CD4-positive, alpha-beta T cell (primary cell): ENCODE results near the gene CCDC107. TPM values are rescaled to one million over a fixed set of nuclear protein-coding genes. Genes with fewer than 3 reads are reported as not detected.
A peak's percentile ranks its signal among the peaks of the same experiment; 100 is the strongest.
"Not testable (repeated sequence)": the region's sequence is repeated elsewhere in the genome, so short reads cannot be mapped to it uniquely, and the experiment has no call there.

ENCODE experiments used
- ATAC-seq: fragments of 200-7000 bp; cut with Tn5 transposase; one replicate; pipeline ENCODE4 v1.10.0; 2022; ENCODE audit warnings: mild to moderate bottlenecking; ENCODE audit not compliant: poor library complexity
- CTCF ChIA-PET: fragments of 350-600 bp; sonication (Branson Sonifier 250); formaldehyde crosslinking; loops from one replicate; lab custom pipeline; 2021; ENCODE audit warnings: antibody characterized with exemption, inconsistent platforms; lab: Charles Lee
- POLR2A ChIA-PET: fragments of 350-600 bp; sonication (Branson Sonifier 250); formaldehyde crosslinking; loops from one replicate; lab custom pipeline; 2021; ENCODE audit warnings: antibody characterized with exemption, inconsistent platforms; lab: Charles Lee
- DNase-seq, 14 experiments: peaks; one replicate each; pipeline ENCODE4 v3.0.0-alpha.2; 2013 to 2020; ENCODE audit warnings: mixed read lengths in 2 of 14
- H3K27ac ChIP-seq, 2 donors: one replicate each; pipeline versions ENCODE4 v1.5.1 to v1.7.0; 2013; ENCODE audit warnings: low read length in 2 of 2, low read depth in 1 of 2, mild to moderate bottlenecking in 1 of 2
- H3K27me3 ChIP-seq, 2 experiments: 1 replicate in 1 of 2; 2 replicates in 1 of 2; pipeline versions ENCODE4 v1.6.1 to v1.7.0; 2013; ENCODE audit warnings: low read length in 2 of 2, control low read depth in 1 of 2, mild to moderate bottlenecking in 1 of 2, moderate library complexity in 1 of 2; ENCODE audit not compliant: insufficient read depth in 2 of 2, control insufficient read depth in 1 of 2
- H3K36me3 ChIP-seq: one replicate; pipeline ENCODE4 v1.6.1; 2013; ENCODE audit warnings: low read length, control low read depth; ENCODE audit not compliant: insufficient read depth
- H3K4me1 ChIP-seq: one replicate; pipeline ENCODE4 v1.6.1; 2013; ENCODE audit warnings: low read length, control low read depth; ENCODE audit not compliant: insufficient read depth
- H3K4me3 ChIP-seq: one replicate; pipeline ENCODE4 v1.5.1; 2013; ENCODE audit warnings: mild to moderate bottlenecking, low read length, moderate library complexity
- H3K9me3 ChIP-seq, 2 experiments: 1 replicate in 1 of 2; 2 replicates in 1 of 2; pipeline versions ENCODE4 v1.6.1 to v1.7.0; 2013; ENCODE audit warnings: low read length in 2 of 2, mild to moderate bottlenecking in 2 of 2, control low read depth in 1 of 2, moderate library complexity in 1 of 2; ENCODE audit not compliant: control insufficient read depth in 1 of 2, insufficient read depth in 1 of 2
- H3K27ac Mint-ChIP-seq: one replicate; pipeline ENCODE4 v1.8.0; 2020; ENCODE audit warnings: mixed read lengths
- H3K27me3 Mint-ChIP-seq: one replicate; pipeline ENCODE4 v1.8.0; 2021; ENCODE audit warnings: mixed read lengths
- H3K36me3 Mint-ChIP-seq: one replicate; pipeline ENCODE4 v1.8.0; 2021; ENCODE audit warnings: low read depth, mixed read lengths
- H3K4me1 Mint-ChIP-seq: one replicate; pipeline ENCODE4 v1.8.0; 2021; ENCODE audit warnings: low read depth, mixed read lengths
- H3K4me3 Mint-ChIP-seq: one replicate; pipeline ENCODE4 v1.8.0; 2020; ENCODE audit warnings: mild to moderate bottlenecking, mixed read lengths
- H3K9me3 Mint-ChIP-seq: one replicate; pipeline ENCODE4 v1.8.0; 2020; ENCODE audit warnings: mixed read lengths
- CTCF ChIP-seq: fragments of 200-600 bp; IDR thresholded peaks from one replicate; pipeline ENCODE4 v1.8.0; 2022; ENCODE audit warnings: antibody characterized with exemption, mild to moderate bottlenecking
- intact Hi-C, 2 experiments: fragments of 100-400 bp; cut with DNase I in 1 of 2; cut with micrococcal nuclease in 1 of 2; formaldehyde crosslinking; loops; one replicate each; pipeline versions ENCODE4 v1.15.1 to v1.9.0; 2023 to 2025; cut with DNase I, micrococcal nuclease
- total RNA-seq, 174 experiments: library from RNA in 2 of 174; stranded (reverse) in 2 of 174; gene quantifications; one replicate each; pipeline ENCODE4 v1.2.3 and lab custom pipeline; 2021 to 2026

Gene CCDC107
- total RNA-seq, 2 experiments from 2014 or later, result 10.2 TPM

- POLR2A ChIA-PET, result no interaction called here
- no peak overlapping the region for H3K27ac ChIP-seq
These were observed 15.0 kb upstream of the CCDC107 start for GRCh38 chr9:35643046-35643445.

GRCh38 chr9:35645736-35646135 is 12.4 kb upstream of the CCDC107 start:
- H3K27ac Mint-ChIP-seq, result peak overlapping the region; percentile 94
- intact Hi-C loops, result loop anchor here (1.0 to 5.0 kb wide), 7 partner anchors 41 to 169 kb away; partner anchors contain the start of genes CREB3 (in 1 of the 2), GBA2 (in 1 of the 2), HINT2 (in 1 of the 2) and RGP1 (in 1 of the 2)
- H3K9me3 ChIP-seq, H3K36me3 ChIP-seq, ATAC-seq, H3K27me3 ChIP-seq, H3K9me3 Mint-ChIP-seq, DNase-seq, H3K27me3 Mint-ChIP-seq: not testable (repeated sequence)
- ChIA-PET CTCF (interaction anchor here (0.7 to 7.8 kb wide), 12 partner anchors 14 to 539 kb away, joined by 3 to 94 read pairs (median 16); partner anchors contain the start of genes ARHGEF39, CCDC107, CREB3 and RMRP), POLR2A (interaction anchor here (0.8 to 6.3 kb wide), 18 partner anchors 11 to 103 kb away, joined by 4 to 175 read pairs (median 12); partner anchors contain the start of genes ARHGEF39, CCDC107, CD72 and CREB3)
- peak overlapping the region; percentile 94 for H3K4me3 Mint-ChIP-seq
- H3K4me1 Mint-ChIP-seq, result peaks cover 73% of the 10 kb centered on the region
- peaks cover 69% of the 10 kb centered on the region for H3K4me1 ChIP-seq
- peaks cover 32% of the 10 kb centered on the region for H3K36me3 Mint-ChIP-seq
- H3K4me3 ChIP-seq, result peak overlapping the region; percentile 72
- H3K27ac ChIP-seq, result peak overlapping the region; percentile 80 to 82

More at GRCh38 chr9:35643046-35643445, 15.0 kb upstream of the CCDC107 start:
- H3K4me1 ChIP-seq, result peaks cover 51% of the 10 kb centered on the region
- peaks cover 69% of the 10 kb centered on the region for H3K4me1 Mint-ChIP-seq
- intact Hi-C loops, result no loop called here
- H3K4me3 ChIP-seq, result no peak overlapping the region
- H3K9me3 ChIP-seq, result no peaks in the 10 kb centered on the region
- no peak for TF ChIP-seq CTCF
- H3K36me3 Mint-ChIP-seq, result peaks cover 22% of the 10 kb centered on the region
- H3K27me3 ChIP-seq, result no peaks in the 10 kb centered on the region
- peak overlapping the region; percentile 51 for H3K27ac Mint-ChIP-seq
- peak overlapping the region; percentile 20 for H3K4me3 Mint-ChIP-seq
- no peaks in the 10 kb centered on the region for H3K9me3 Mint-ChIP-seq
- CTCF ChIA-PET, result interaction anchor here (1.0 to 1.3 kb wide), 2 partner anchors 26 to 39 kb away, joined by 3 to 4 read pairs; no protein-coding TSS in a partner anchor
- DNase-seq (no peak), ATAC-seq (no peak)
- no peaks in the 10 kb centered on the region for H3K36me3 ChIP-seq
- no peaks in the 10 kb centered on the region for H3K27me3 Mint-ChIP-seq

GRCh38 chr9:35646153-35646532 is 11.9 kb upstream of the CCDC107 start:
- ChIA-PET CTCF (interaction anchor here (1.1 to 7.8 kb wide), 14 partner anchors 13 to 529 kb away, joined by 3 to 94 read pairs (median 12); partner anchors contain the start of genes ARHGEF39, CCDC107, CREB3 and FAM221B), POLR2A (interaction anchor here (0.6 to 6.3 kb wide), 23 partner anchors 11 to 1843 kb away, joined by 3 to 175 read pairs (median 10); partner anchors contain the start of genes ARHGEF39, CCDC107, CD72 and CREB3)
- H3K27ac ChIP-seq, result peak overlapping the region; percentile 80 to 82
- intact Hi-C loops, result loop anchor here (1.0 to 5.0 kb wide), 7 partner anchors 41 to 169 kb away; partner anchors contain the start of genes CREB3 (in 1 of the 2), GBA2 (in 1 of the 2), HINT2 (in 1 of the 2) and RGP1 (in 1 of the 2)
- H3K9me3 Mint-ChIP-seq, result no peaks in the 10 kb centered on the region
- H3K27ac Mint-ChIP-seq, result peak overlapping the region; percentile 94
- no peaks in the 10 kb centered on the region for H3K9me3 ChIP-seq
- peaks cover 73% of the 10 kb centered on the region for H3K4me1 Mint-ChIP-seq
- no peak for TF ChIP-seq CTCF
- peaks cover 32% of the 10 kb centered on the region for H3K36me3 Mint-ChIP-seq
- H3K4me1 ChIP-seq, result peaks cover 73% of the 10 kb centered on the region
- H3K36me3 ChIP-seq, result peaks cover 8% of the 10 kb centered on the region
- H3K4me3 ChIP-seq, result peak overlapping the region; percentile 72
- H3K4me3 Mint-ChIP-seq, result peak overlapping the region; percentile 94
- DNase-seq (peak in 2 of 14 experiments; percentile 39 to 47), ATAC-seq (no peak)
- H3K27me3 ChIP-seq, result no peaks in the 10 kb centered on the region
- no peaks in the 10 kb centered on the region for H3K27me3 Mint-ChIP-seq
